K562 (cell line): ENCODE measurements around the gene FCRLA. TPM values are rescaled to one million over a fixed set of nuclear protein-coding genes. Genes with fewer than 3 reads are reported as not detected.
A peak's percentile ranks its signal among the peaks of the same experiment; 100 is the strongest.
"Not testable (repeated sequence)": the region's sequence is repeated elsewhere in the genome, so short reads cannot be mapped to it uniquely, and the experiment has no call there.

Source experiments
- ATAC-seq: fragments of 200-7000 bp; cut with Tn5 transposase; 3 replicates; pipeline ENCODE4 v1.9.1; 2020; ENCODE audit warnings: moderate library complexity
- BruUV-seq: library from RNA; stranded (reverse); fragments of 400-500 nt; replicated peaks from 2 replicates; lab custom pipeline; 2021; lab: Mats Ljungman, UMichigan
- CTCF ChIA-PET: fragments of 300-600 bp; formaldehyde crosslinking; extraction: SDS; loops from one replicate; lab custom pipeline; 2021; ENCODE audit warnings: low intra/inter-chr PET ratio; lab: Yijun Ruan, JAX
- POLR2A ChIA-PET: fragments of 300-600, 350-650 bp; sonication (Branson Sonifier 250); formaldehyde crosslinking; extraction: SDS; loops from one replicate; lab custom pipeline; 2021; ENCODE audit warnings: antibody characterized with exemption, inconsistent platforms; lab: Yijun Ruan, JAX
- DNase-seq, 4 experiments: peaks; one replicate each; pipeline versions ENCODE4 v3.0.0 to v3.0.0-alpha.2; 2011 to 2018; ENCODE audit warnings: low spot score in 3 of 4, mixed read lengths in 3 of 4; ENCODE audit errors: extremely low read depth in 1 of 4
- FAIRE-seq: peaks from 2 replicates; lab custom pipeline; 2011; peaks lifted over from hg19 to GRCh38; lab: Jason Lieb, UNC
- H2AFZ ChIP-seq: 2 replicates; pipeline ENCODE4 v1.6.0; 2011; ENCODE audit warnings: low read depth, low read length, control low read depth, inconsistent platforms
- H3K27ac ChIP-seq: fragments of 200-600 bp; 3 replicates; pipeline ENCODE4 v1.8.0; 2011; ENCODE audit warnings: low read depth, mild to moderate bottlenecking, control low read depth, inconsistent platforms, low read length, moderate library complexity, mixed read lengths; ENCODE audit errors: extremely low read depth
- H3K27me3 ChIP-seq, 2 experiments: fragments of 300-600 bp in 1 of 2; 2 replicates in 1 of 2; 3 replicates in 1 of 2; pipeline versions ENCODE4 v1.6.0 to v1.8.0; 2011; ENCODE audit warnings: inconsistent platforms in 2 of 2, low read length in 2 of 2, mild to moderate bottlenecking in 1 of 2, mixed read lengths in 1 of 2, moderate library complexity in 1 of 2; ENCODE audit not compliant: control insufficient read depth in 2 of 2, insufficient read depth in 2 of 2
- H3K36me3 ChIP-seq: fragments of 300-600 bp; 3 replicates; pipeline ENCODE4 v1.8.0; 2011; ENCODE audit warnings: mild to moderate bottlenecking, low read length, inconsistent platforms; ENCODE audit not compliant: control insufficient read depth, insufficient read depth
- H3K4me1 ChIP-seq, 2 experiments: fragments of 200-600 bp in 1 of 2; replicated peaks in 1 of 2; 2 replicates in 1 of 2; 3 replicates in 1 of 2; pipeline versions ENCODE4 v1.5.1 to v1.8.0; 2011; ENCODE audit warnings: inconsistent platforms in 2 of 2, low read length in 2 of 2, mild to moderate bottlenecking in 1 of 2, mixed read lengths in 1 of 2, moderate library complexity in 1 of 2; ENCODE audit not compliant: control insufficient read depth in 2 of 2, insufficient read depth in 2 of 2
- H3K4me2 ChIP-seq: 2 replicates; pipeline ENCODE4 v1.6.1; 2011; ENCODE audit warnings: low read length, control low read depth, inconsistent platforms, mixed read lengths; ENCODE audit not compliant: insufficient read depth
- H3K4me3 ChIP-seq: fragments of 200-600 bp; sonication (generic), shearing (Covaris generic); 2 replicates; pipeline ENCODE4 v1.5.1; 2016; ENCODE audit warnings: control low read depth, inconsistent platforms
- H3K79me2 ChIP-seq: fragments of 200-600 bp; 3 replicates; pipeline ENCODE4 v1.8.0; 2011; ENCODE audit warnings: low read length, inconsistent platforms; ENCODE audit not compliant: control insufficient read depth, insufficient read depth
- H3K9ac ChIP-seq, 2 experiments: 2 replicates each; pipeline versions ENCODE4 v1.6.0 to v1.6.1; 2011; ENCODE audit warnings: low read depth in 2 of 2, low read length in 2 of 2, control low read depth in 1 of 2, inconsistent platforms in 1 of 2, mild to moderate bottlenecking in 1 of 2, mixed read lengths in 1 of 2; ENCODE audit not compliant: insufficient read depth in 1 of 2
- H3K9me1 ChIP-seq: one replicate; pipeline ENCODE4 v1.6.0; 2011; ENCODE audit warnings: inconsistent platforms, mild to moderate bottlenecking, low read length, moderate library complexity; ENCODE audit not compliant: control insufficient read depth, insufficient read depth
- H3K9me3 ChIP-seq: replicated peaks from 2 replicates; pipeline ENCODE4 v1.5.1; 2011; ENCODE audit warnings: low read depth, low read length, inconsistent platforms; ENCODE audit not compliant: control insufficient read depth, insufficient read depth
- H4K20me1 ChIP-seq: replicated peaks from 2 replicates; pipeline ENCODE4 v1.6.1; 2011; ENCODE audit warnings: low read length, inconsistent platforms, mixed read lengths; ENCODE audit not compliant: control insufficient read depth, insufficient read depth
- ZNF263 ChIP-seq: sonication (generic); formaldehyde crosslinking; IDR thresholded peaks from 2 replicates; pipeline ENCODE4 v1.8.0; 2022; ENCODE audit warnings: mild to moderate bottlenecking, missing genetic modification reagents, borderline replicate concordance
- WGBS: fragments of 100-300 bp; shearing (Covaris generic); methylation state at CpG from one replicate; pipeline ENCODE4 v1.1.6; 2016; ENCODE audit warnings: low coverage, mixed read lengths; ENCODE audit not compliant: insufficient coverage; ENCODE audit errors: missing lambda C conversion rate; 5-methylcytosine and 5-hydroxymethylcytosine counted together
- in situ Hi-C: fragments of 300-500 bp; cut with MboI; formaldehyde crosslinking; loops from 4 replicates; pipeline ENCODE4 v1.15.0; 2018; ENCODE audit warnings: inconsistent platforms, mixed read lengths
- intact Hi-C: fragments of 100-400 bp; cut with micrococcal nuclease; formaldehyde crosslinking; loops from 2 replicates; pipeline ENCODE4 v1.14.2; 2022
- polyA plus RNA-seq, 8 experiments: library from polyadenylated mRNA; depleted of rRNA in 4 of 8; stranded (reverse) in 5 of 8; unstranded in 3 of 8; fragments of >200 nt; fragmentation: Nextera tagmentation in 2 of 8; fragmentation: Illumina TruSeq in 1 of 8; extraction: Ambion mirVana in 2 of 8; extraction: Trizol in 1 of 8; gene quantifications; 2 replicates each; pipeline versions ENCODE4 v1.2.1 to v1.2.3, GENCODE V29; 2011 to 2014; ENCODE audit warnings: inconsistent platforms in 1 of 8, missing spikeins in 1 of 8
- total RNA-seq, 7 experiments: library from RNA; depleted of rRNA in 6 of 7; stranded (reverse); fragments of >200 nt in 6 of 7; fragmentation: Illumina TruSeq in 2 of 7; extraction: Trizol in 2 of 7; gene quantifications; 2 replicates each; pipeline versions ENCODE4 v1.2.1 to v1.2.3, GENCODE V29; 2011 to 2021; ENCODE audit warnings: low replicate concordance in 1 of 7

FCRLA gene
- total and polyA plus RNA-seq, 9 of the 15 experiments (the other 6 are each of a cell fraction or from before 2014, with no cell fraction given) = 0.09 to 0.84 (median 0.44) TPM

- CTCF ChIA-PET, H3K36me3 ChIP-seq, H2AFZ ChIP-seq, H3K9ac ChIP-seq, H3K27me3 ChIP-seq, H3K4me1 ChIP-seq, H3K9me3 ChIP-seq, intact Hi-C loops, H3K4me3 ChIP-seq, H3K9me1 ChIP-seq, BruUV-seq, H3K79me2 ChIP-seq, H3K27ac ChIP-seq, POLR2A ChIA-PET, H4K20me1 ChIP-seq, H3K4me2 ChIP-seq, DNase-seq, in situ Hi-C loops: not testable (repeated sequence)
- peak; percentile 40 for ATAC-seq
- no CpG with 5 or more reads among the region's 4 CpGs for WGBS
- FAIRE-seq = peak; percentile 51
Observed at GRCh38 chr1:161664689-161665088, 42.3 kb upstream of the FCRLA start.

GRCh38 chr1:161671045-161672020, 35.7 kb upstream of the FCRLA start:
- in situ Hi-C loops = loop anchor here (5.0 kb wide), 1 partner anchor 79 kb away; no protein-coding TSS in a partner anchor
- H3K9ac ChIP-seq, FAIRE-seq, H3K9me1 ChIP-seq, CTCF ChIA-PET, H3K9me3 ChIP-seq, H3K27me3 ChIP-seq, H4K20me1 ChIP-seq, DNase-seq, intact Hi-C loops, H3K4me3 ChIP-seq, H3K79me2 ChIP-seq, H3K4me1 ChIP-seq, BruUV-seq, H3K4me2 ChIP-seq, H3K36me3 ChIP-seq, H3K27ac ChIP-seq, POLR2A ChIA-PET: not testable (repeated sequence)
- peak; percentile 82 for TF ChIP-seq ZNF263
- 31% methylated on average over 7 of the region's 15 CpGs for WGBS
- H2AFZ ChIP-seq = peak overlapping the region; percentile 51
- ATAC-seq = peak; percentile 43

- not testable (repeated sequence) for BruUV-seq
- WGBS = 44% methylated on average over 6 of the region's 7 CpGs
Observed at GRCh38 chr1:161673437-161673836, 33.6 kb upstream of the FCRLA start.

More at GRCh38 chr1:161673437-161673836, 33.6 kb upstream of the FCRLA start:
- H2AFZ ChIP-seq, H3K27ac ChIP-seq, POLR2A ChIA-PET, H3K9me3 ChIP-seq, H3K27me3 ChIP-seq, H3K4me2 ChIP-seq, intact Hi-C loops, H3K9ac ChIP-seq, DNase-seq, ATAC-seq, H3K36me3 ChIP-seq, CTCF ChIA-PET, H3K79me2 ChIP-seq, FAIRE-seq, H3K4me1 ChIP-seq, H3K9me1 ChIP-seq, H3K4me3 ChIP-seq, H4K20me1 ChIP-seq: not testable (repeated sequence)
- in situ Hi-C loops = loop anchor here (5.0 kb wide), 1 partner anchor 81 kb away; no protein-coding TSS in a partner anchor
